Lower lobe of right lung (tissue), 2 donors: ENCODE measurements around the gene ATP8B1. TPM values are rescaled to one million over a fixed set of nuclear protein-coding genes. Genes with fewer than 3 reads are reported as not detected.

Source experiments
- ATAC-seq, 2 donors: fragments of 200-7000 bp; cut with Tn5 transposase; one replicate each; pipeline ENCODE4 v1.9.1; 2020 to 2022; ENCODE audit warnings: mild to moderate bottlenecking in 2 of 2, moderate library complexity in 2 of 2
- DNase-seq: peaks from one replicate; pipeline ENCODE4 v3.0.0-alpha.2; 2020
- H3K27ac ChIP-seq: fragments of 200-600 bp; one replicate; pipeline ENCODE4 v1.8.0; 2022
- H3K27me3 ChIP-seq: fragments of 200-600 bp; one replicate; pipeline ENCODE4 v1.8.0; 2022; ENCODE audit warnings: low read depth
- H3K36me3 ChIP-seq: fragments of 200-600 bp; one replicate; pipeline ENCODE4 v1.8.0; 2022; ENCODE audit warnings: mild to moderate bottlenecking
- H3K4me1 ChIP-seq: fragments of 200-600 bp; one replicate; pipeline ENCODE4 v1.8.0; 2022
- H3K4me3 ChIP-seq: fragments of 200-600 bp; one replicate; pipeline ENCODE4 v1.8.0; 2022; ENCODE audit warnings: mild to moderate bottlenecking
- H3K9me3 ChIP-seq: fragments of 200-600 bp; one replicate; pipeline ENCODE4 v1.8.0; 2022
- intact Hi-C: fragments of 100-400 bp; cut with DNase I; formaldehyde crosslinking; loops from one replicate; pipeline ENCODE4 v1.11.0; 2022
- total RNA-seq: library from RNA; stranded (reverse); fragmentation: NEBNext Ultra II Directional; extraction: Animal tissue kit (Norgen Biotek cat#: 25700); gene quantifications from one replicate; pipeline ENCODE4 v1.2.1, GENCODE V29; 2021
- TF ChIP-seq, protein P1 (sequence below): fragments of 200-600 bp; IDR thresholded peaks from one replicate; pipeline ENCODE4 v1.8.0; 2022; ENCODE audit warnings: antibody characterized with exemption, mild to moderate bottlenecking
- donor health status: DM: no; HTN: yes; CAD: no; lungs with severe emphysema.

The ATP8B1 gene
- total RNA-seq, 1 donor from 2014 or later: 27.2 TPM

DNA sequence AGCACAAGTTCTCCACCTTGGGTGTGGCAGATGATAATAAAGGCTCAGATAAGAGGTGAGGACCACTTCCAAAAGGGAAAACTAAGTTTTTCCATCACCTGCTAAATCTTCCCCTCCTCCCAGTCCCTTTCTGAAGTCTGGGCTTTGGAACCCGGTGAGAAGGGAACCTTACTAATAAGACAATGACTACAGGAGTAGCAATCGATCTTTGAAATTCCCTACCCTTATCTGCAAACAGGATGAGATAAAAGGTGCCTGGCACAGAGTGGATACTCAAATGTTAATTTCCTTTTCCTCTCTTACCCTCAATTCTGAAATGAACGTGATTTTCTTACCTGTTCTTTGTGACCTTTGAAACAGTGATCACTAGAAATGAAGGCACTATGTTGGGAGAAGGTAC lies 111.8 kb downstream of the ATP8B1 start:
- Histone ChIP-seq H3K4me3 (no peak overlapping the region), H3K27ac (no peak overlapping the region), H3K4me1 (no peaks in the 10 kb centered on the region), H3K36me3 (peaks cover 24% of the 10 kb centered on the region), H3K9me3 (no peaks in the 10 kb centered on the region), H3K27me3 (no peaks in the 10 kb centered on the region)
- intact Hi-C loops: no loop called here
- DNase-seq (no peak), ATAC-seq (no peak)
- TF ChIP-seq, protein P1, sequence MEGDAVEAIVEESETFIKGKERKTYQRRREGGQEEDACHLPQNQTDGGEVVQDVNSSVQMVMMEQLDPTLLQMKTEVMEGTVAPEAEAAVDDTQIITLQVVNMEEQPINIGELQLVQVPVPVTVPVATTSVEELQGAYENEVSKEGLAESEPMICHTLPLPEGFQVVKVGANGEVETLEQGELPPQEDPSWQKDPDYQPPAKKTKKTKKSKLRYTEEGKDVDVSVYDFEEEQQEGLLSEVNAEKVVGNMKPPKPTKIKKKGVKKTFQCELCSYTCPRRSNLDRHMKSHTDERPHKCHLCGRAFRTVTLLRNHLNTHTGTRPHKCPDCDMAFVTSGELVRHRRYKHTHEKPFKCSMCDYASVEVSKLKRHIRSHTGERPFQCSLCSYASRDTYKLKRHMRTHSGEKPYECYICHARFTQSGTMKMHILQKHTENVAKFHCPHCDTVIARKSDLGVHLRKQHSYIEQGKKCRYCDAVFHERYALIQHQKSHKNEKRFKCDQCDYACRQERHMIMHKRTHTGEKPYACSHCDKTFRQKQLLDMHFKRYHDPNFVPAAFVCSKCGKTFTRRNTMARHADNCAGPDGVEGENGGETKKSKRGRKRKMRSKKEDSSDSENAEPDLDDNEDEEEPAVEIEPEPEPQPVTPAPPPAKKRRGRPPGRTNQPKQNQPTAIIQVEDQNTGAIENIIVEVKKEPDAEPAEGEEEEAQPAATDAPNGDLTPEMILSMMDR: no peak

DNA sequence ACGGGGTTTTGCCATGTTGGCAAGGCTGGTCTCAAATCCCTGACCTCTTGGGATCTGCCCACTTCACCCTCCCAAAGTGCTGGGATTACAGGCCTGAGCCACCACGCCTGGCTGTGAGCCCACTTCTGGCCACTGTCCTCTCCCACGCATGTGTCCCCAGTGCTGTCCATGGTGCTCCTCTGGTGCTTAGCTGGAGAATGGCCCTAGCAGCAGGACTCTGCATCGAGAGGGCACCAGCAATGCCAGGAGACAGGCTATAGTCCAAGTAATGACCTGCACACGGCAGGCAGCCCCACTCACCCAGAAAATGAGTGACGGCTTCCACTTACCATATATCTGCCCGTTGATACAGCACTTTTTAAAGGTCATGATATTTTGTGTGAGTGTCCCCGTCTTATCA lies 115.1 kb downstream of the ATP8B1 start:
- ATAC-seq (no peak), DNase-seq (no peak)
- H3K4me3 ChIP-seq: no peak overlapping the region
- no peaks in the 10 kb centered on the region for H3K4me1 ChIP-seq
- H3K27ac ChIP-seq: no peak overlapping the region
- H3K36me3 ChIP-seq: peaks cover 34% of the 10 kb centered on the region
- TF ChIP-seq, protein P1: no peak
- H3K9me3 ChIP-seq: no peaks in the 10 kb centered on the region
- intact Hi-C loops: no loop called here
- no peaks in the 10 kb centered on the region for H3K27me3 ChIP-seq

DNA sequence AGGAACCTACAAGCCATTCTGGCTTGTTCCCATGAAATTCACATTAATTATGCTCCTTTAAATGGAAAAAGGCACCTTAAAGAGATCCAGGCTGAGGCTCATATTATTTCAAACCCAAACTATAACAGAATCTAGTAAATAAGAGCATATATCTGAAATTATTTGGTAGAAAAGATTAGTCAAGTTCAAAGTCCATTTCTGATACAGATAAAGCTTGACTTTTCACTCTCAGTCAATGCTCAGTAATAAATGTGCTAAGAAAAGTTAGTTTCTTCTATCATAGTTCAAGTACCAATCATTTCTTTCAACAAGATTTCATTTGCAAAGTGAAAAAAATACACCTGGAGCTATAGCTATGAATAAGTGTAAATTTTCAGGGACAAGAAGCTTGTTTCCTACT lies 119.6 kb downstream of the ATP8B1 start:
- Histone ChIP-seq H3K27ac (no peak overlapping the region), H3K4me3 (no peak overlapping the region), H3K4me1 (no peaks in the 10 kb centered on the region), H3K27me3 (no peaks in the 10 kb centered on the region), H3K9me3 (no peaks in the 10 kb centered on the region), H3K36me3 (peaks cover 58% of the 10 kb centered on the region)
- DNase-seq: no peak
- ATAC-seq: no peak
- TF ChIP-seq, protein P1: no peak
- intact Hi-C loops: no loop called here

DNA sequence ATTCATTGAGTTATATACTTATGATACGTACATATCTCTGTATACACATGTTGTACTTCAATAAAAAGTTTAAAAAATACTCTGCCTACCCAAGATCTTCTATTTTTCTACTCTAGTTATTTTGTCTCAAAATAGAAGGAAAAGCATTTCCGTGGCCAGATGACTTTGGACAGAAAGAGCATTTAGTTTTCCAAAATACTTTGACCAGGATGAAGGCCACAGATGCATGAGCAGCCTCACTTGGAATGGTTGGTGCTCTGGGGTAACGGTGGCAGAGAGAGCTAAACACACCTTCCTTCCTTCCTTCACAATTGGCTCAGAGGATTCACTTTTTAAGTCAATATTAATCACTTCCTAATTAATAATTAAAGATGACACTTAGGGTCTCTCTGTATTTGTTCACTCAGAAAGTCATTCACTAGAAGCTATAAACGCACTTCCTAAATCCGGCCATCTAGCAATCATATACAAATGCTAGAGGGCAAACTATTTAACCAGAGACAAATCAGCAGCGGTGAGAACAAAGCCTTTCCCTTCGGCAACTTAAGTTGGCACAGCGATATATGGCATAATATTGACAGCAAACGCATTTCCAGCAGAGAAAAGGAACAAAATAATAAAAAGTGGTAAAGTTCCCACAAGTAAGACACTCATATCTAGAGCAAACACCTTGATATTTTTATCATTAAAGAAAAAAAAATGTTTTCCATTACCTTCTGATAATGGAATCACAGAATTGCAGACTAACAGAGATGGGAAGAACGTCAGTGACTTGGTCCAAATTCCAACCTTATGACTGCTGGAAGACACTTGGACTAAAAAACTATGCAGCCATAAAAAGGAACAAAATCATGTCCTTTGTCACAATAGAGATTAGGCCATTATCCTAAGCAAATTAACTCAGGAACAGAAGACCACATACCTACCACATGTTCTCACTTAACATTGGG lies 125.6 kb downstream of the ATP8B1 start:
- Histone ChIP-seq H3K36me3 (peaks cover 33% of the 10 kb centered on the region), H3K9me3 (no peaks in the 10 kb centered on the region), H3K4me1 (no peaks in the 10 kb centered on the region), H3K27ac (no peak overlapping the region), H3K4me3 (no peak overlapping the region), H3K27me3 (no peaks in the 10 kb centered on the region)
- intact Hi-C loops: no loop called here
- TF ChIP-seq, protein P1: no peak
- DNase-seq: no peak
- no peak for ATAC-seq

DNA sequence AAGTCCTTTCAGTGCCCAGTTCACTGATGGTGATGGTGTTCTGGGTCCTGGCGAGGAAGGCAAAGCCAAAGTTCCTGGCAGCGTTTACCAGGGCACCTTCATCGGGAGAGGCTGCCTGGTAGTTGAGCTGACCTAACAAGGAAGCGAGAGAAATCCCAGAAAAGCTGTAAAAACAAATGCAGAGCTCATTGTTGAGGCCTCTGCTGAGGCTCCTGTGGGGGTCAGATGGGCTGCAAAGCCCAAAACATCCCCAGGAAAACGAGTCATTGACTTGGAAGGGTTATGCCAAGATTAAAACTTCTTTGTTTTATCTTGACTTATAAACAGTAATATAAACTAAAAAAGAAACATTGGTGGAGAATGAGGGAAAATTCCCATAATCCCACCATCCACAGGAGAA lies 128.2 kb downstream of the ATP8B1 start:
- Histone ChIP-seq H3K4me1 (no peaks in the 10 kb centered on the region), H3K4me3 (no peak overlapping the region), H3K27ac (peak overlapping the region; percentile 9), H3K36me3 (peaks cover 22% of the 10 kb centered on the region), H3K27me3 (no peaks in the 10 kb centered on the region), H3K9me3 (no peaks in the 10 kb centered on the region)
- intact Hi-C loops: no loop called here
- ATAC-seq (no peak), DNase-seq (no peak)
- TF ChIP-seq, protein P1: no peak
